NCI-H1930 (cell line): ENCODE results near the gene RSRC1.
"Not testable (repeated sequence)": the region's sequence is repeated elsewhere in the genome, so short reads cannot be mapped to it uniquely, and the experiment has no call there.

ENCODE experiments used
- DNase-seq, 2 experiments: peaks; one replicate each; lab custom pipeline; 2025; lab: John Stamatoyannopoulos, UW

Gene RSRC1

DNA sequence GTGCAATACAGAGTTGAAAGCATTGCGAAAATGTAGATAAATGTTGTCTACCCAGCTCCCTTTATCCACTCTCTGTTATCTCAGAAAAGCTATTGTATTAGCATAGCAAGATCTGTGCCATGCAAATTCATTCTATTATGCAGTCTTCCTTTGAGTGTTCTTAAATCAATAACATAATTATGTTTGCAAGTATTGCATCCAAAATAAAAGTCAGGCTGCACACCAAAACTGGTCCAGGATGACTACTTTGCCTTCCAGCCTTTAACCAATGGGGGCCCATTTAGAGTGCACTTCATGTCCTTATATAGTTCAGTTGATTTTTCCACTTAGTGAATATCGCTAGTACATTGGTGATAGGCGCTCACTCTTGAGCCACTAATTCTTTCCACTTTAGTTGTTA, 353.7 kb downstream of the RSRC1 start:
- peak in 1 of 2 experiments; percentile 15 for DNase-seq

DNA sequence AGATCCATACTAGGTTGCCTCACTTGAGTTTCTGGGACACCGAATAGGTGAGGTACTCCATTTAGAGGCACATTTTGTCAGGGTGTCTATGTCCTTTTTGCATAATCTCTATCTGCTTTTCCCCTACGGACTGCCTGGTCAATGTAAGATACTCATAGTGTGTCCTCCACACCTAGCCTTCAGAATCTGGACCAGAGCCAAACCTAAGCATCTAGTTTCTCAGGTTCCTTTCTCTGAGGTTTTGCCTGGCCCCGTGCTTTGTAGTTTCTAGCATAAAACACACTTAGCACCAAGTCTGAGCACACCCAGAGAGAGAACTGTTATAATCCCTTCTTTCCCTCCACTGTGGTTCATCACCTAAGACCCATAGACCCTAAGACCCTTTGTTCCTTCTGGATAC, 355.2 kb downstream of the RSRC1 start:
- no peak for DNase-seq

DNA sequence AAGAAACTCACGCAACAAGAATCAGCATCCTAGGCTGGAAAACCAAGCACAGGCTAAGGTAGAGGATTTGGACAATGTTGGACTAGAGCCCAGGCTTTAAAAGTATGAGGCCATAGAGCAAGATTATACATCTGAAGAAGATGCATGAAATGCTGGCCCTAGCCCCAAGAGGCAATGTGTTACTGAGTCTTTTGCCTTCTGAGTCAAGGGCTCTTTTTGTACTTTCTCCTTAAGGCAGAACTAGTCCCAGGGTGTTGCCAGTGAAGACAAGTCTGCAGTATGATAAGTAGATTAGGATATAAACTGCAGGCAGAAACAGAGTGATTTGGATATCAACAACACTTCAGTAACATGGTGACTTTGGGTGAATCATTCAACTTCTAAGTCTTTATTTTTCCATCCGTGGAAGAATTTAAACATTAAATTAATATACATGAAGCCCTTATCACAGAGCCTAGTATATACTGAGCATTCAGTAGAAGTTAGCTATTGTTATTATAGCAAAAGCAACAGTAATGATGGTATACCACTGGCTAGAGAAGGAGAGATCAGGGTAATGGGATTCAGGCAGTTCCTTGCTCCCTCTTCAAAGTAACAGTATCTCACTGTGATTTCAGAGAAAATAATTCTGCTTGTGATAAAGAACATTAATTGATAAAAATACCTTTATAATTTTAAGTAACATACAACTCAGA, 361.2 kb downstream of the RSRC1 start:
- DNase-seq = no peak

DNA sequence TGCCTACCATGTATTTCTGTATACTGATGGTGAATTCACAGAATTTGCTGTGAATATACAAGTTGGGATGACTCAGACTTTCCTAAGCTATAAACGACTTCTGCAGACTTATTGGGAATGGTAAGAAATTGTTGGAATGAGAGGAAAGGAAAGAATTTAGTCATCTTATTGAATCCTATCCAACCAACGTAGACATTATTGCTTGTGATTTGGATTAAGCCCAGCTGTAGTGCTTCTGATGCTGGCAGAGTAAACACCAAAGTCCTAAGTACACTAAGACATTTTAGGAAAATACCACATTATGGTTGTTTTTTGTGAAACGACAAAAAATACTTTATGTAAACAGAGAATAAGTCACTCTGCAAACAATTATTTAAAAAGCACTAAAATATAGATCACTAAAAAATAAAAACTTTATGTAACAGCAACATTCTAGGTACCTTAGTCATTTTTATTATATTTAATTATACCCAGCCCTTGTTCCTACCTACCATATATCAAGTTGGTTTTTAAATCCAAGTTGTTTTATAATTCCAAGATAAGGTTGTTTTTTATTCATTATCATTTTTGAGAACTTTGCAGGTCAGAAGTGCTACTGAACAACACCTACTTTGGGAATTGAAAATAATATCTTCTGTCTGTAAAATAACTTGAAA, 361.9 kb downstream of the RSRC1 start:
- DNase-seq = no peak

DNA sequence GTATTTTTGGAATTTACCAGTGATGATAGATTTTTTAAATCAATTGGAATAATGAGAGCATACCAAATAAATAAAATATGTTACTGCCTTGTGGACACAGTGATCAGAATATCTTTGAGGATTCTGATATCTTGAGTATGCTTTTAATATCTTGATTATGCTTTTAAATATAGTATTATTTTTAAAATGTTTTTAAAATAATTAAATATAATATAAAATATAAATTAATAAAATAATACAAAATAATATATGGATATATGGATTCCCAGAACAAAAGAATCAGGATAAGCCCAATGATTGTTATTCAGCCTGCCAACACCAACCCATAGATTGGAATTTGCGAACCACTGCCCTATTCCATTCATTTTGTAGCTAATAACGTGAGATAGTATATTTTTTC, 369.2 kb downstream of the RSRC1 start:
- DNase-seq = no peak

DNA sequence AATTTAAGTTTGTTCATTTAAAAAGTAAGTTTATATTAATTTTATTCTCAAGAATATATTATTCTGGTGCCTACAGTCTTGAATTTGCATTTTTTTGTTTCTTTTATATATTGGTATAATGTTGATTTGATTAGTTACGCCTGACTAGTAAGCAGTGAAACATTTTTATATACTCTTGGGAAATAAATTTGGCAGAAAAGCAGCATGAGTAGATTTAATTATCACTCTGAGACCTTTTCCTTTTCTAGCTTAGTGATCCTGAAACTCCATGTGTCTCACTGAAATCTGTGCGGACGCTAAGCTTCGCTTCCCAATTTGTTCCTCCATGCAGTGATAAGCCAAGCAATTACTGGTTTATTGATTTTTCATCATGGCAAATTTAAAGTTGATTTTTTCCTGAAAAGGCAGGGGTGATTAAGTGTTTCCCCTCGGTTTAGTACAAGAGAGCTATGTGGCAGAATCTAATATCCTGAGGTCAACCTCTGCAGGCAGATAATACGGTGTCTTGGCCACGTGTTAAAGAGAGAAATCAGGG, 373.9 kb downstream of the RSRC1 start:
- DNase-seq = no peak

DNA sequence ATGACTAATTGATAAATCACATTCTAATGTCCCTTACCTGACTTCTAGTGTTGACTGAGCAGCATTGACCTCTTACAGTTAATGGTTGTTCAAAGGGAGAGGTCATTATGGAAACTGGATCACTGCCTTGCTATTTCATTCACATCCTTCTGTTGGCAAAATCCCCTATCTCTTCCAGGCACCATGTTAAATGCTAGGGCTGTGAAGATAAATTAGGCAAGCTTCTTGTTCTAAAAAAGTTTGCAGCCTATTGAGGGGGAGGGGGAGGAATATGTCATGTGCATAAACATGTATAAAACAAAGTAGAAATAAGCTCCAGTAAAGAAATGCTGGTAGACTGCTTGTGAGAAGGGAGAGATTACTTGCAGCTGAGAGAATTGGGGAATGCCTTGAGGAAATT, 376.3 kb downstream of the RSRC1 start:
- DNase-seq = no peak

DNA sequence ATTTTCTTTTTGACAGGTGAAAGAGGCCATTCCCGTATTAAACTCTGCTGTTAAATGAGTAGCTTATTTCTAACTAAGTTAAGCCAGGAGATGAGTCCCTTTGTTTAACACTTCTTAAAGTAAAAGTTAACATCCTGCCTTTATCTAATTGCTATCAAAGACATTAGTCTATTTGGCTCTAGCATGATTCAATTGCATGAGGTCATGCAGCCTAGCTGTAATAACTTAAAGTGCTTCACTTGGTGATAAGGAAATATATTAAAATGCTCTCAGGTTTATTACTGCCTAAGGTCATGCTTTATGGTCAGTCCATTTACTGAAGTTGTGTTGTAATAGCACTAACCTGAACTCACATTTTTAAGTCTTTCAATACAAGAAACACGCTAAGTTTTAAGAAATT, 378.8 kb downstream of the RSRC1 start:
- DNase-seq = no peak

DNA sequence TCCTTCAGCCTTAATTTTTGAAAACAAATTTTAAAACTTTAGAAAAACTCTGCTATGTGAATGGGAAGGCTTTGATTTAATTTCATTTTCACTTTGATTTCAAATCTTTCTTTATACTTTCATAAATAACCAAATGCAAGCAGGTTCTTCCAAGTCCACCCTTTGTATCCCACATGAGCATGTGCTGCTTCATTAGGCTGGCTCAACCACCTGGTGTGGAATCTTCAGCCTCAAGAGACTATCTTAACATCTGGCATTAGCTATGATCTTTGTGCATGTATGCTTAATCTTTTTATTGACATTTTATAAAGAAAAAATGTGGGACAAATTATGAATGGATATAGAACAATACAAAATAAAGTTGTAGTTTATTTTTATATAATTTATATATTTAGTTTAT, 379.3 kb downstream of the RSRC1 start:
- no peak for DNase-seq

DNA sequence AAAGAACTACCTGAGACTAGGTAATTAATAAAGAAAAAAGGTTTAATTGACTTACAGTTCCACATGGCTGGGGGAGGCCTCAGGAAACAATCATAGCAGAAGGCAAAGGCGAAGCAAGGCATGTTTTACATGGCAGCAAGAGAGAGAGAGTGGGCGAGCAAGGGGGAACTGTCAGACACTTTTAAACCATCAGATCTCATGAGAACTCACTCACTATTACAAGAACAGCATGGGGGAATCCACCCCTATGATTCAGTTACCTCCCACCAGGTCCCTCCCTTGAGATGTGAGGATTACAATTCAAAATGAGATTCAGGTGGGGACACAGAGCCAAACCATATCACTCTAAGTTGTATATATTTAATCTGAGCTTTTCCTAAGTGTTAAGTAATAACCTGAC, 382.1 kb downstream of the RSRC1 start:
- no peak for DNase-seq

DNA sequence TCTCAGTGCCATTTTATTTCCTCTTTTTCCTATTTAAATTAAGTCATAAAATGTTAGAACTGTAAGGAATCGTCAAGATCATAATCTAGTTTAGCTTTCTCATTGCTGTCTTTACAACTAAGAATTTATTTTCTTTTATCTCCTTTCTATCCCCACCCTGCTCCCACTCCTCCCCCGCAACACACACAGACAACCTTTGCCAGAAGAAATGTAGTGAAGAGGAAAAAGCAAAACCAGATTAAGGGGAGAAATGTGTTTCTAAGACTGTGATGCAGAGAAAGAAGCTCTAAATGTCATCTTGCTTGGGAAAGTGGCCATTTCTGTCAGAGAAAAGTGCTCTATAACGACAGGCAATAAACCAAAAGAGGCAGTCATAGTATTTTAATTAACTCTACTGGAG, 382.8 kb downstream of the RSRC1 start:
- DNase-seq = no peak

DNA sequence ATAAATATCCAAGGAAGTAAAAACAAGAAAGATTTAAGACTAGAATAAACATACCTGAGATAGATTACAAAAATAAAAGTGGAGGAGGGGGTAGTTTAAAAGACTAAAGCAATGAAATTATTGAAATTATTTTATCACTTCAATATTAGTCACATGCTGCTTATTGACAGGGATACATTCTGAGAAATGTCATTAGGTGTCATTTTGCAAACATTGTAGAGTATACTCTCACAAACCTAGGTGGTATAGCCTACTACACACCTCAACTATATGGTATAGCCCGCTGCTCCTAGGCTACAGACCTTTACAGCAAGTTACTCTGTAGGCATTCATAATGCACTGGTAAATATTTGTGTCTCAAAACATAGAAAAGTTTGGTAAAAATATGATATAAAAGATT, 384.0 kb downstream of the RSRC1 start:
- no peak for DNase-seq

DNA sequence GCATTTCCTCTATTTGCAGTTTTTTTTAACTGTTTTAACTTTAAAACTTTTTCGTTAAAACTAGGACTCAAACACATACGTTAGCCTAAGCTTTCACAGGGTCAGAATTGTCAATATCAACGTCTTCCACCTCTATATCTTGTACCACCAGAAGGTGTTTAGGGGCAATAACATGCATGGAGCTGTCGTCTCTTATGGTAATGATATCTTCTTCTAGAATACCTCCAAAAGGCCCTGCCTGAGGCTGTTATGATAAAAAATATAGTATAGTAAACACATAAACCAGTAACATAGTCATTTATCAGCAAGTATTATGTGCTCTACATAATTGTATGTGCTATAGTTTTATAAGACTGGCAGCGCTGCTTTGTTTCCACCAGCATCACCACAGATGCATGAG, 384.8 kb downstream of the RSRC1 start:
- no peak for DNase-seq

DNA sequence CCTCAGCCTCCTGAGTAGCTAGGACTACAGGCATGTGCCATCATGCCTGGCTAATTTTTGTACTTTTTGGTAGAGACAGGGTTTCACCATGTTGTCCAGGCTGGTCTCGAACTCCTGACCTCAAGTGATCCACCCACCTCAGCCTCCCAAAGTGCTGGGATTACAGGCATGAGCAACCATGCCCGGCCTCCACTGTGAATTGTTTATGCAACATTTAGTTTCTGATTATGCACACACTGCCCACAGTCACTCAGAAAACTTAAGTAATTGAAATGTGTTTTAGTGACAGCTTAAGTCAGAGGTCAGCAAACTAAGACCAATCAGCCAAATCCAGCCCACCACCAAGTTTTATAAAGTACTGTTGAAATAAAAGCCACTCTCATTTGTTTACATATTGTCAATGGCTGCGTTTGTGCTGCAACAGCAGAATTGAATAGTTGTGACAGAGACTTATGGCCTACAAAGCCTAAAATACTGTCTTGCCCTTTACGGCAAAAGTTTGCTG, 385.6 kb downstream of the RSRC1 start:
- not testable (repeated sequence) for DNase-seq

DNA sequence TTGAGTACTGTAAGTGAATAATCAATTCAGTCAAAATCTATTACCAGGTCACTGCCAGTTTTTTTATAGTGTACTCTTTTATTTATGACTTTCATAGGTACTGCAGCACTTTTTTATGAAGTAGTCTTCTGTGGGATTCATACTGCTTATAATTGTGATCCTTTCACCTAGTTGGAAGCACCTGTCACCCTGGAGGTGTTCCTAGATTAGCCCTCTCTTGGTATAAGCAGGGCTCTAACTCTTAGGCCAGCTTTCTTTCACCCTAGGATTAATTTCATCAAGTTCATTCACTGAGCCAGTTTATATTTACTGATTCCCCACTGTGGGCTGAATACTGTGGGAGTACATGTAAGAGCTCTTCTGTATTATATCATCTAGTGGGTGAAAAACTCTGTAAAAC, 395.2 kb downstream of the RSRC1 start:
- no peak for DNase-seq

DNA sequence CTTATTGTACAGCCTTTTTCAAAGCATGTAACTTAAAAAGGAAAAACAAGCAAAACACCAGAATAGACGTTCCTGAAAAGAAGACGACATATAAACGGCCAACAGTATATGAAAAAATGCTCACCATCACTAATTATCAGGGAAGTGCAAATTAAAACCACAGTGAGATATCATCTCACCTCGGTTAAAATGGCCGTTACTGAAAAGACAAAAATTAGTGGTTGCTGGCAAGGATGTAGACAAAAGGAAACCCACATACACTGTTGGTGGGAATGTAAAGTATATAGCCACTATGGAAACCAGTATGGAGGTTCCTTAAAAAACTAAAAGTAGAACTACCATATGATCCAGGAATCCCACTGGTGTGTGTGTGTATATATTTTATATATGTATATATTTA, 396.6 kb downstream of the RSRC1 start:
- no peak for DNase-seq

DNA sequence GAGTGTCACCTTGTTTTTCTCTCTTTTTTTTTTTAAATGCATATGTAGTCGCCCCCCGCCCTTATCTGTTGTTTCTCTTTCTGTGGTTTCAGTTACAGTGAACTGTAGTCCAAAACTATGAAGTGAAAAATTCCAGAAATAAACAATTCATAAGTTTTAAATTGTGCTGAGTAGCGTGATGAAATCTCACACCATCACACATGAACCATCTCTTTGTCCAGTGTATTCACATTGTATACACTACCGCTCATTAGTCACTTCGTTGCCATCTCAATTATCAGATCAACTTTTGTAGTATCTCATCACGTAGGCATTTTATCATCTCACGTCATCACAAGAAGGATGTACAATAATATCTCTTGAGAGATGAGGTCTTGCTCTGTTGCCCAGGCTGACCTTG, 398.6 kb downstream of the RSRC1 start:
- no peak for DNase-seq

DNA sequence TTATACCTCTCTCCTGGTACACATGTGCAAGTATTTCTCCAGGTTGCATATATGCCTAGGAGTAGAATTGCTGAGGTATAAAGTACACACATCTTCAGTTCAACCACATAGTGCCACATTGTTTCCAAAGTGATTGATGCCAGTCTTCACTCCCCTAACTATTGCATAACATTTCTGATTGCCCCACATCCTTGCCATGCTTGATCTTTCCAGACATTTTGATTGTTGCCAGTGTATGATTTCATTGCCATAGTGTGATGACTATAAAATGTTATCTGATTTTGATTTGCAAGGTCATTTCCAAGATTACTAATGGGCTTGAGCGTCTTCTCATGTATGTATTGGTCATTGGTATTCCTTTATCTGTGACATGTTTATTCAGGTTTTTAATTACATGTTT, 400.0 kb downstream of the RSRC1 start:
- DNase-seq = no peak

DNA sequence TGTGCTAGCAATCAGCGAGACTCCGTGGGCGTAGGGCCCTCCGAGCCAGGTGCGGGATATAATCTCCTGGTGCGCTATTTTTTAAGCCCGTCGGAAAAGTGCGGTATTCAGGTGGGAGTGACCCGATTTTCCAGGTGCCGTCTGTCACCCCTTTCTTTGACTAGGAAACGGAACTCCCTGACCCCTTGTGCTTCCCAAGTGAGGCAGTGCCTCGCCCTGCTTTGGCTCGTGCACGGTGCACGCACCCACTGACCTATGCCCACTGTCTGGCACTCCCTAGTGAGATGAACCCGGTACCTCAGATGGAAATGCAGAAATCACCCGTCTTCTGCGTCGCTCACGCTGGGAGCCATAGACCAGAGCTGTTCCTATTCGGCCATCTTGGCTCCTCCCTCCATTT, 406.8 kb downstream of the RSRC1 start:
- not testable (repeated sequence) for DNase-seq

DNA sequence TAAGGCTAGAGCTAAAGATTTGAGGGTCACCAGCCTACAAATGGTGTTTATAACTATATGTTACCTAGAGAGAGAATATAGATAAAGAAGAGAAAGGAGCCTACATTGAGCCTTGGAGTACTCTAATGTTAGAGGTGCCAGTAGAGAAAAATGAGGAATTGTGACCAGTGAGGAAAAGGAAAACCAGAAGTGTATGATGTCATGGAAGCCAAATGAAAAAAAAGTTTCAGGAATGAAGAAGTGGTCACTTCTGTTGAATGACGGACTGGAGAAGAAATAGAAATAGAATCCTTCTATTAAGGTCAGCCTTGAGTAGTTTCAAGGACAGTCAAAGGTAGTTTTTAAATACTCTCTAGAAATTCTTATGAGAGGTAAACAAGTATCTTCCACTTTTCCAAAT, 409.9 kb downstream of the RSRC1 start:
- DNase-seq = no peak

DNA sequence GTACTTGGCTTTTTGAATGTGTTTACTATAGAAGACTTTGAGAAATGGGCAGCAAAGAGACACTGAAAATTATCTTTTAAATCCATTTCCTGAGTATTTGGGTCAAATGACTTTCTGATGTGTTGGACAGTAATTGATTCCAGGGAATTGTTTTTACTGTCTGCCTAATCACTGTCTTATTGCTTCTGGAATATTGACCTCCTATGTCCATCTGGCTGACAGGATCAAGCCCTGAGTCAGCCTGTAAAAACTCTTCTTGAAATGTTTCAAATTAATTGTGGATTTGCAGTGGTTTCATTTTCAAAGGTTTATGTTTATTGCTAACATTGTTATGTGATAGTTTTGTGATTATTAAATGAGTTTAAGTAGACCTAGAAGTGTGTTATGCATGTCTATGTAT, 410.5 kb downstream of the RSRC1 start:
- DNase-seq = no peak

DNA sequence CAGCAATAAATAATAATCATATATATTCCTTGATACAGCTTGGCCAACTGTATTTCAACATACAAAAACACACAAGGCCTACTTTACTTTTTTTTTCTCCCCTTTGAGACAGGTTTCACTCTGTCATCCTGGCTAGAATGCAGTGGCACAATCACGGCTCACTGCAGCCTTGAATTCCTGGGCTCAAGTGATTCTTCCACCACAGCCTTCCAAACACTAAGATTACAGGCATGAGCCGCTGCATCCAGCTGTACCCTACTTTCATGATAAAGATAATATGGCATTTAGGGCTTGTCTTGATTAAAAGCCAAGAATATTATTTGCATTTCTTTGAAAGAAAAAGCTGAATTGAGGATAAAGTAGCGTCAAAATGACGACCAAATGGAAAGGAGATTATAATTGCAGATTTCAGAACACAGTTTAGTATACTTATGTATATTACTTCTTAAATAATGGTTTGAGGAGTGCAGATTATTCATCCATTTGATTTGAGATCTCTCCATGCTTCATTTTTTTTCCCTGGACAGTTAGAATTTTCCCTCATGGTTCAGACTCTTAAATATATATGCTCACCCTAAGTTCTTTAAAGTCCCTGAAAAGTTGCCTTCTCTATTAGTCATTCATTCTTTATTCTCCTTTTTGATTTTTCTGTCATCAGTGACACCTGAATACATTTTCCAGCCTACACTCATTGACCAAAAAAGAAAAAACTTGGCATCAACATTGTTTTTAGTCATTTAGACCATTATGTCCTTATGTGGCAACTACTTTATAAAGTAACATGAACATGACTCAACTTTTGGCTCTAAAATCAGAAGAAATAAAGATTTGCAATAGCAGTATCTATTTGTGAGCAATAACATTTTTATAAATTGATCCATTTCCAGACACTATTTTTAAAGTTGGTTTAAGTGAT, 412.6 kb downstream of the RSRC1 start:
- no peak for DNase-seq
